HepG2 (cell line): ENCODE measurements around the gene NEURL3. TPM values are rescaled to one million over a fixed set of nuclear protein-coding genes. Genes with fewer than 3 reads are reported as not detected.

Experiments used
- ATAC-seq: fragments of 200-7000 bp; cut with Tn5 transposase; 3 replicates; pipeline ENCODE4 v1.9.1; 2020; ENCODE audit warnings: mild to moderate bottlenecking, moderate library complexity
- BruUV-seq: library from RNA; stranded (reverse); fragments of 400-500 nt; replicated peaks from 2 replicates; lab custom pipeline; 2021; lab: Mats Ljungman, UMichigan
- CTCF ChIA-PET: fragments of 300-600 bp; formaldehyde crosslinking; extraction: SDS; loops from one replicate; lab custom pipeline; 2021; ENCODE audit warnings: low total read pairs, inconsistent platforms, low intra/inter-chr PET ratio; lab: Yijun Ruan, JAX
- POLR2A ChIA-PET: fragments of 350-600 bp; sonication (Branson Sonifier 250); formaldehyde crosslinking; loops from one replicate; lab custom pipeline; 2020; ENCODE audit warnings: antibody characterized with exemption, inconsistent platforms; lab: Yijun Ruan, JAX
- DNase-seq: peaks from one replicate; pipeline ENCODE4 v3.0.0-alpha.2; 2015; ENCODE audit warnings: low spot score
- FAIRE-seq: peaks from 3 replicates; lab custom pipeline; 2011; peaks lifted over from hg19 to GRCh38; lab: Jason Lieb, UNC
- H2AFZ ChIP-seq: one replicate; pipeline ENCODE4 v1.6.1; 2011; ENCODE audit warnings: low read length, inconsistent platforms
- H3K27ac ChIP-seq: fragments of 300-600 bp; 3 replicates; pipeline ENCODE4 v1.8.0; 2011; ENCODE audit warnings: mixed run types, mild to moderate bottlenecking, mixed read lengths, low read length, inconsistent platforms; ENCODE audit not compliant: insufficient read depth; ENCODE audit errors: extremely low read length
- H3K27me3 ChIP-seq, 2 experiments: fragments of 200-600 bp in 1 of 2; 2 replicates in 1 of 2; 3 replicates in 1 of 2; pipeline versions ENCODE4 v1.6.0 to v1.8.0; 2011; ENCODE audit warnings: low read length in 2 of 2, mild to moderate bottlenecking in 2 of 2, moderate library complexity in 2 of 2, inconsistent platforms in 1 of 2; ENCODE audit not compliant: insufficient read depth in 2 of 2, control insufficient read depth in 1 of 2
- H3K36me3 ChIP-seq, 2 experiments: fragments of 200-600 bp in 1 of 2; replicated peaks in 1 of 2; 2 replicates in 1 of 2; 3 replicates in 1 of 2; pipeline versions ENCODE4 v1.5.1 to v1.8.0; 2011; ENCODE audit warnings: low read length in 2 of 2, inconsistent platforms in 1 of 2; ENCODE audit not compliant: insufficient read depth in 2 of 2, control insufficient read depth in 1 of 2
- H3K4me1 ChIP-seq: 2 replicates; pipeline ENCODE4 v1.5.1; 2012; ENCODE audit warnings: low read length, inconsistent platforms; ENCODE audit not compliant: insufficient read depth
- H3K4me2 ChIP-seq: 2 replicates; pipeline ENCODE4 v1.6.0; 2011; ENCODE audit warnings: low read depth, low read length, inconsistent platforms
- H3K4me3 ChIP-seq, 3 experiments: fragments of 200-600 bp in 1 of 3; sonication (generic), shearing (Covaris generic) in 1 of 3; replicated peaks in 1 of 3; 2 replicates each; pipeline ENCODE4 v1.5.1; 2011 to 2016; ENCODE audit warnings: low read length in 3 of 3, inconsistent platforms in 2 of 3, low read depth in 2 of 3, mild to moderate bottlenecking in 2 of 3, control low read depth in 1 of 3, mixed read lengths in 1 of 3; ENCODE audit not compliant: insufficient read depth in 1 of 3
- H3K79me2 ChIP-seq: one replicate; pipeline ENCODE4 v1.6.1; 2011; ENCODE audit warnings: low read length, inconsistent platforms; ENCODE audit not compliant: insufficient read depth
- H3K9ac ChIP-seq: 2 replicates; pipeline ENCODE4 v1.6.0; 2011; ENCODE audit warnings: mild to moderate bottlenecking, low read depth, low read length, inconsistent platforms; ENCODE audit not compliant: insufficient read depth
- H3K9me3 ChIP-seq: 2 replicates; pipeline ENCODE4 v1.5.1; 2012; ENCODE audit warnings: mild to moderate bottlenecking, low read length
- H4K20me1 ChIP-seq: 2 replicates; pipeline ENCODE4 v1.6.0; 2011; ENCODE audit warnings: inconsistent platforms, mild to moderate bottlenecking, low read length, moderate library complexity; ENCODE audit not compliant: insufficient read depth
- KDM1A ChIP-seq: IDR thresholded peaks from 2 replicates; pipeline ENCODE4 v1.6.1; 2016; ENCODE audit warnings: missing compliant biosample characterization
- KLF11 ChIP-seq: IDR thresholded peaks from 2 replicates; pipeline ENCODE4 v1.6.1; 2016; ENCODE audit warnings: missing compliant biosample characterization
- MXI1 ChIP-seq: IDR thresholded peaks from 3 replicates; pipeline ENCODE4 v1.6.1; 2012; ENCODE audit warnings: low read depth, low read length, inconsistent platforms, borderline replicate concordance
- SMAD3 ChIP-seq: sonication (generic); formaldehyde crosslinking; IDR thresholded peaks from 2 replicates; pipeline ENCODE4 v1.4.0; 2020; ENCODE audit warnings: missing genetic modification reagents
- SOX6 ChIP-seq, 2 experiments: fragments of 450-650 bp in 1 of 2; sonication (generic) in 1 of 2; formaldehyde crosslinking in 1 of 2; IDR thresholded peaks; 2 replicates each; pipeline versions ENCODE4 v1.4.0 to v1.6.1; 2017 to 2020; ENCODE audit warnings: antibody characterized with exemption in 1 of 2, mild to moderate bottlenecking in 1 of 2, missing genetic modification reagents in 1 of 2
- TOE1 ChIP-seq: sonication (generic); formaldehyde crosslinking; IDR thresholded peaks from 2 replicates; pipeline ENCODE4 v1.4.0; 2020; ENCODE audit warnings: mild to moderate bottlenecking, missing genetic modification reagents
- ZFP62 ChIP-seq: sonication (generic); formaldehyde crosslinking; IDR thresholded peaks from 2 replicates; pipeline ENCODE4 v1.4.0; 2020; ENCODE audit warnings: missing genetic modification reagents
- ZKSCAN1 ChIP-seq: fragments of 150-350 bp; IDR thresholded peaks from 2 replicates; pipeline ENCODE4 v1.6.1; 2014; ENCODE audit warnings: low read length
- ZNF225 ChIP-seq: sonication (generic); formaldehyde crosslinking; IDR thresholded peaks from 2 replicates; pipeline ENCODE4 v1.4.0; 2020; ENCODE audit warnings: mild to moderate bottlenecking, missing genetic modification reagents
- ZNF607 ChIP-seq: sonication (generic); formaldehyde crosslinking; IDR thresholded peaks from 2 replicates; pipeline ENCODE4 v1.5.1; 2020; ENCODE audit warnings: missing genetic modification reagents, mild to moderate bottlenecking, borderline replicate concordance
- ZNF768 ChIP-seq: sonication (generic); formaldehyde crosslinking; IDR thresholded peaks from 2 replicates; pipeline ENCODE4 v1.4.0; 2020; ENCODE audit warnings: missing genetic modification reagents
- whole genome bisulfite sequencing: methylation state at CpG from one replicate; pipeline ENCODE4 v1.1.6; 2017; ENCODE audit warnings: low lambda C conversion rate; 5-methylcytosine and 5-hydroxymethylcytosine counted together
- in situ Hi-C: cut with HindIII; loops from 2 replicates; pipeline ENCODE4 v1.10.0; 2017; ENCODE audit warnings: low pct_unique_long_range_greater_than_20kb; ENCODE audit not compliant: extremely low pct_ligation_motif_present
- intact Hi-C: fragments of 100-400 bp; cut with micrococcal nuclease; formaldehyde crosslinking; loops from one replicate; pipeline ENCODE4 v1.10.0; 2022; ENCODE audit not compliant: unreplicated experiment
- polyA plus RNA-seq, 8 experiments: library from polyadenylated mRNA; depleted of rRNA in 3 of 8; stranded (reverse) in 7 of 8; unstranded in 1 of 8; fragments of >200 nt; fragmentation: Illumina TruSeq in 4 of 8; extraction: Trizol in 4 of 8; gene quantifications; 2 replicates each; pipeline versions ENCODE4 v1.2.1 to v1.2.3, GENCODE V29; 2011 to 2016; ENCODE audit warnings: low read depth in 4 of 8, missing spikeins in 1 of 8, mixed read lengths in 1 of 8; ENCODE audit not compliant: insufficient read depth in 1 of 8
- total RNA-seq, 5 experiments: library from RNA; depleted of rRNA; stranded (reverse); fragments of >200 nt; fragmentation: Illumina TruSeq; extraction: Trizol; gene quantifications; 2 replicates each; pipeline ENCODE4 v1.2.3, GENCODE V29; 2016; ENCODE audit warnings: low read depth in 1 of 5
- TF ChIP-seq, protein P1 (sequence below): sonication (generic); formaldehyde crosslinking; IDR thresholded peaks from 2 replicates; pipeline ENCODE4 v1.8.0; 2022; ENCODE audit warnings: mild to moderate bottlenecking, missing genetic modification reagents
- TF ChIP-seq, protein P2 (sequence below): IDR thresholded peaks from 2 replicates; pipeline ENCODE4 v1.6.1; 2012; ENCODE audit warnings: low read length, improper control_type of control experiment

Gene NEURL3
- total and polyA plus RNA-seq, 2 of the 13 experiments (the other 11 are each of a cell fraction or from before 2014, with no cell fraction given), result 0.16 to 1.2 TPM

DNA sequence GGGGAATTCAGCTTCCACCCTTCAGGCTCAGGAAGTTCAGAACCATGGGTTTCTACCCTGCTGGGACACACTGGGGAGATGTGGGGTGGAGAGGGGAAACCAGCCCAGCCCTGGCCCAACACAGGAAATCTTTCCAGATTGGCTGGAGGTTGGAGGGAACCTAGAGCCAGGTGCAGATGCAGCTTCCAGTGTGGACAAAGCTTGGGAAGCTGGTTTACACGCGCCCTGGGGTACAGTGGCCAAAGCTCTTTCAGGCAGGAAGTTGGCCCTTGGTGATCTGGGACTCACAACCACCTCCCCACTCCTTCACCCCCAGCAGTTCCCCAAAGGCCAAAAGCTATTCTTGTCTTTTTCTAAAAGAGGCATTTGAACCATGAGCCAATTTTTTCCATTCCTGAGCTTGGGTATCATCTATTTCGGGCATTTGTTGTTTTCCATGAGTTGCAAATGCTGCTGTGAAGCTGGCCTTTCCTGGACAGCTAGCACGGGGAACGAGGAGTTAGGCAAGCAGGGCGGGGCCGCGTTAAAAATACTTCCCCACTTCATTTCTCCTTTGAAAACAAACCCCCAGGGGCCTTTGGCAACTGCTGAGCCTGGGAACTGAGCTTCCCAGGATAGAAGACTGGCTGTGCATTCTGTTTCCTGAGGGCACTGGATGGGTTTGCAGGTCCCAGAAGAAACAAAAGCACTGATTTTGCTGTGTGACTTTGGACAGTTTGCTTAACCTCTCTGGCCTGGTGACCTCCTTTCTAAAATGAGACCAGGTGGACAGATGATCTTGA lies 28.3 kb upstream of the NEURL3 start:
- ATAC-seq, result no peak
- peaks cover 18 to 68% of the 10 kb centered on the region in 2 experiments for H3K27me3 ChIP-seq
- H3K4me1 ChIP-seq, result peaks cover 49% of the 10 kb centered on the region
- no peak overlapping the region for H3K27ac ChIP-seq
- TF ChIP-seq TOE1 (CRISPR knock-in tag) (no peak), KLF11 (CRISPR knock-in tag) (no peak), ZNF768 (CRISPR knock-in tag) (peak; percentile 90), KDM1A (0 out of 2 replicates have a peak, but pooled peaks have one; percentile 41)
- TF ChIP-seq, all 625 proteins: peak for 2
- intact Hi-C loops, result no loop called here
- WGBS, result 8% methylated on average over 8 of the region's 8 CpGs
- ChIA-PET CTCF (no interaction called here), POLR2A (no interaction called here)
- H3K4me3 ChIP-seq, result no peak overlapping the region
- BruUV-seq, result no TSS peak
- no peaks in the 10 kb centered on the region for H3K36me3 ChIP-seq
- H3K9me3 ChIP-seq, result no peaks in the 10 kb centered on the region
- H3K9ac ChIP-seq, result no peak overlapping the region
- DNase-seq (no peak), FAIRE-seq (no peak)
- H2AFZ ChIP-seq, result no peak overlapping the region
- H3K79me2 ChIP-seq, result no peaks in the 10 kb centered on the region
- no peaks in the 10 kb centered on the region for H4K20me1 ChIP-seq
- in situ Hi-C loops, result no loop called here
- H3K4me2 ChIP-seq, result no peak overlapping the region; the same call in 1 of the 2 replicates

DNA sequence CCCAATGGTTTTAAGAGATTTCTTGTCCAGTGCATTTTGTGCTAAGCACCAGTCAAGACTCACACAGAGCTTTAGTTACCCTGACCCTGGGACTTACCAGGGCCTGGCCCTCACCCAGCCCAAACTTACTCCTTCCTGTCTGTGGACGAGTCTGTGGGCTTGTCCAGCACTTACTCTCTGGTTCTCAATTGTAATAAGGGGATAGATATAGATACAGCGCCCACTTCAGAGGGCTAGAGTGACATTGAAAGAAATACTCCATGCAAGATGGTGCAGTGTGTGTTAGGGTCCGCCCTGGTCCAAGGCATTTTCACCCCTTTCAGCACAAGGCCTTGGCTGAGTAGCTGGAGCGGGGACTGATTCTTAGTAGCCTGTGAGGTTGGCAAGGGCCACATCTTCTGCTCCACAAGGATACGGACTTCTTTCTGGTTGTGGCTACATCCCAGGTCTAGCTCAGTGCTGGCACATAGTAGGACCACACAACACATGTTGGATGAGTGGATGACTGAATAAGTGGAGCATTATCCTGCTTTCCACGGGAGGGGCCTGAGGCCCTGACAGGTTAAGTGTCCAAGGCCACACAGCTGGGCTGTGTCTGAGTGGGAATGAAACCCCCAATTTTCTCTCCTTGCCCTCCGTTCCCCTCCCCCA lies 27.6 kb upstream of the NEURL3 start:
- no peaks in the 10 kb centered on the region for H3K79me2 ChIP-seq
- FAIRE-seq (no peak), DNase-seq (no peak), ATAC-seq (no peak)
- in situ Hi-C loops, result no loop called here
- TF ChIP-seq ZFP62 (CRISPR knock-in tag) (no peak), ZNF225 (CRISPR knock-in tag) (no peak), MXI1 (no peak), SMAD3 (no peak), SOX6 (IDR thresholded peaks at IDR 0.05) (no peak), SOX6 (CRISPR knock-in tag; IDR thresholded peaks at IDR 0.05) (no peak), ZNF607 (CRISPR knock-in tag) (no peak), ZKSCAN1 (peak; percentile 92)
- TF ChIP-seq, protein P1, sequence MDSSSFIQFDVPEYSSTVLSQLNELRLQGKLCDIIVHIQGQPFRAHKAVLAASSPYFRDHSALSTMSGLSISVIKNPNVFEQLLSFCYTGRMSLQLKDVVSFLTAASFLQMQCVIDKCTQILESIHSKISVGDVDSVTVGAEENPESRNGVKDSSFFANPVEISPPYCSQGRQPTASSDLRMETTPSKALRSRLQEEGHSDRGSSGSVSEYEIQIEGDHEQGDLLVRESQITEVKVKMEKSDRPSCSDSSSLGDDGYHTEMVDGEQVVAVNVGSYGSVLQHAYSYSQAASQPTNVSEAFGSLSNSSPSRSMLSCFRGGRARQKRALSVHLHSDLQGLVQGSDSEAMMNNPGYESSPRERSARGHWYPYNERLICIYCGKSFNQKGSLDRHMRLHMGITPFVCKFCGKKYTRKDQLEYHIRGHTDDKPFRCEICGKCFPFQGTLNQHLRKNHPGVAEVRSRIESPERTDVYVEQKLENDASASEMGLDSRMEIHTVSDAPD, result no peak
- TF ChIP-seq, protein P2, sequence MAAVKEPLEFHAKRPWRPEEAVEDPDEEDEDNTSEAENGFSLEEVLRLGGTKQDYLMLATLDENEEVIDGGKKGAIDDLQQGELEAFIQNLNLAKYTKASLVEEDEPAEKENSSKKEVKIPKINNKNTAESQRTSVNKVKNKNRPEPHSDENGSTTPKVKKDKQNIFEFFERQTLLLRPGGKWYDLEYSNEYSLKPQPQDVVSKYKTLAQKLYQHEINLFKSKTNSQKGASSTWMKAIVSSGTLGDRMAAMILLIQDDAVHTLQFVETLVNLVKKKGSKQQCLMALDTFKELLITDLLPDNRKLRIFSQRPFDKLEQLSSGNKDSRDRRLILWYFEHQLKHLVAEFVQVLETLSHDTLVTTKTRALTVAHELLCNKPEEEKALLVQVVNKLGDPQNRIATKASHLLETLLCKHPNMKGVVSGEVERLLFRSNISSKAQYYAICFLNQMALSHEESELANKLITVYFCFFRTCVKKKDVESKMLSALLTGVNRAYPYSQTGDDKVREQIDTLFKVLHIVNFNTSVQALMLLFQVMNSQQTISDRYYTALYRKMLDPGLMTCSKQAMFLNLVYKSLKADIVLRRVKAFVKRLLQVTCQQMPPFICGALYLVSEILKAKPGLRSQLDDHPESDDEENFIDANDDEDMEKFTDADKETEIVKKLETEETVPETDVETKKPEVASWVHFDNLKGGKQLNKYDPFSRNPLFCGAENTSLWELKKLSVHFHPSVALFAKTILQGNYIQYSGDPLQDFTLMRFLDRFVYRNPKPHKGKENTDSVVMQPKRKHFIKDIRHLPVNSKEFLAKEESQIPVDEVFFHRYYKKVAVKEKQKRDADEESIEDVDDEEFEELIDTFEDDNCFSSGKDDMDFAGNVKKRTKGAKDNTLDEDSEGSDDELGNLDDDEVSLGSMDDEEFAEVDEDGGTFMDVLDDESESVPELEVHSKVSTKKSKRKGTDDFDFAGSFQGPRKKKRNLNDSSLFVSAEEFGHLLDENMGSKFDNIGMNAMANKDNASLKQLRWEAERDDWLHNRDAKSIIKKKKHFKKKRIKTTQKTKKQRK, result no peak
- no peaks in the 10 kb centered on the region for H3K36me3 ChIP-seq
- no peak overlapping the region for H2AFZ ChIP-seq
- POLR2A ChIA-PET, result interaction anchor here (1.2 to 1.3 kb wide), 2 partner anchors 10 to 228 kb away, joined by 3 read pairs; partner anchors contain the start of gene CNNM4
- no TSS peak for BruUV-seq
- peaks cover 41% of the 10 kb centered on the region for H3K4me1 ChIP-seq
- CTCF ChIA-PET, result no interaction called here
- no peak overlapping the region for H3K27ac ChIP-seq
- no peak overlapping the region for H3K4me3 ChIP-seq
- H3K9ac ChIP-seq, result no peak overlapping the region
- no peaks in the 10 kb centered on the region for H3K9me3 ChIP-seq
- no peaks in the 10 kb centered on the region for H4K20me1 ChIP-seq
- intact Hi-C loops, result no loop called here
- peaks cover 19 to 68% of the 10 kb centered on the region in 2 experiments for H3K27me3 ChIP-seq
- WGBS, result 54% methylated on average over 7 of the region's 7 CpGs
- peak overlapping the region; percentile 69; the same call in 1 of the 2 replicates for H3K4me2 ChIP-seq
